Psoas muscle (tissue), 8 donors: ENCODE data around the gene CSTF1. TPM values are rescaled to one million over a fixed set of nuclear protein-coding genes. Genes with fewer than 3 reads are reported as not detected.
A peak's percentile ranks its signal among the peaks of the same experiment; 100 is the strongest.
"Not testable (repeated sequence)": the region's sequence is repeated elsewhere in the genome, so short reads cannot be mapped to it uniquely, and the experiment has no call there.

Experiments used
- ATAC-seq, 4 donors: fragments of 200-7000 bp; cut with Tn5 transposase; one replicate each; pipeline ENCODE4 v1.9.1; 2020; ENCODE audit warnings: moderate library complexity in 3 of 4, mild to moderate bottlenecking in 2 of 4
- DNase-seq, 2 donors: peaks; one replicate each; pipeline ENCODE4 v3.0.0-alpha.2; 2020
- H3K27ac ChIP-seq: fragments of 200-600 bp; one replicate; pipeline ENCODE4 v1.8.0; 2022
- H3K27me3 ChIP-seq, 3 donors: fragments of 200-600 bp in 1 of 3; one replicate each; pipeline versions ENCODE4 v1.6.1 to v1.8.0; 2013 to 2022; ENCODE audit warnings: low read length in 2 of 3, mild to moderate bottlenecking in 2 of 3, moderate library complexity in 1 of 3; ENCODE audit not compliant: insufficient read depth in 3 of 3
- H3K36me3 ChIP-seq, 2 donors: fragments of 200-600 bp in 1 of 2; one replicate each; pipeline versions ENCODE4 v1.6.1 to v1.8.0; 2013 to 2022; ENCODE audit warnings: low read depth in 1 of 2, mild to moderate bottlenecking in 1 of 2, moderate library complexity in 1 of 2; ENCODE audit not compliant: insufficient read depth in 1 of 2
- H3K4me1 ChIP-seq: fragments of 200-600 bp; one replicate; pipeline ENCODE4 v1.8.0; 2022
- H3K4me3 ChIP-seq: fragments of 200-600 bp; one replicate; pipeline ENCODE4 v1.8.0; 2022; ENCODE audit warnings: mild to moderate bottlenecking
- H3K9me3 ChIP-seq: fragments of 200-600 bp; one replicate; pipeline ENCODE4 v1.8.0; 2022
- CTCF ChIP-seq: fragments of 200-600 bp; IDR thresholded peaks from one replicate; pipeline ENCODE4 v1.8.0; 2022; ENCODE audit warnings: antibody characterized with exemption
- WGBS, 3 donors: extraction: QIAGEN DNeasy Blood & Tissue Kit; methylation state at CpG; one replicate each; pipeline versions ENCODE4 v1.1.6 to v1.1.7; 2013; 5-methylcytosine and 5-hydroxymethylcytosine counted together
- intact Hi-C, 2 donors: fragments of 100-400 bp; cut with DNase I; formaldehyde crosslinking; loops; one replicate each; pipeline versions ENCODE4 v1.11.0 to v1.14.2; 2022
- polyA plus RNA-seq, 3 donors: library from polyadenylated mRNA; stranded (reverse); fragments of 200-250 nt; gene quantifications; one replicate each; pipeline ENCODE4 v1.2.3, GENCODE V29; 2013
- total RNA-seq, 4 donors: library from RNA; stranded (reverse); fragmentation: NEBNext Ultra II Directional in 2 of 4; extraction: Animal tissue kit (Norgen Biotek cat#: 25700) in 2 of 4; gene quantifications; one replicate each; pipeline versions ENCODE4 v1.2.1 to v1.2.4, GENCODE V29; 2021 to 2023
- donor health status: healthy with polysubstance abuse.
- donor health status: DM: no; HTN: no; CAD: no; lungs with moderate emphysema.
- donor health status: Bipolar disorder and iron deficiency.
- donor health status: healthy.
- donor health status: DM: yes; HTN: yes; CAD: no.
- donor health status: DM: no; HTN: no; CAD: no.
- donor health status: DM: no; HTN: no; CAD: no.
- donor health status: DM: yes; HTN: yes; CAD: no.

The CSTF1 gene
- total and polyA plus RNA-seq, 7 donors: 10.0 to 20.3 (median 16.7) TPM

DNA sequence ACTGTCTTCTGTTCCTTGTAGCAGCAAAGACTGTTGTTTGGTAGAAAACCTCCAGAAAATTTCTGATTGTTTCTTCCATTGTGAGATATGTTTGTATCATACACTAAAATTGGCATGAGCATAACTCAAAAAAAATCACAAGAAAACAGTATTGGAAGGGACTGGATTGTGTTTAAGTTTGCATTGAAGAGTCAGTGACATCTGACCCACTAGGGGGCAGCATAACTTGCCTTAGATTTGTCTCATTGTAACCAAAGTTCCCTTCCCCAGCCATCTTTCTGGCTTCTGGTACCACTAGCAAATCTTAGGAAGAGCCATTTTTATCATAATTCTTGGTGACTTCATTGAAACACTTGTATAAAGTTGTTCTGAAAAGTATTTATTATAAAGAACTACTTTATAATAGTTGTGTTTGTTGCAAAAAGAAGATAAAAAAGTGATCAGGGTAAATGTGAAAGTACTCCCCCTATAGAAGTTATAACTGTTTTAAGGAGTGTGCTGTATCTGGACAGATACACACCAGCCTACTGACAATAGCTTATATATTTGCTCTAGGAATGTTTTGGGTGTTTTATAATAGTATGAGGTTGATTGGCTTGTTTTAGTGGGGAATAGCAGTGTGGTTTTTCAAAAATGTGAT lies 7.7 kb downstream of the CSTF1 start:
- H3K9me3 ChIP-seq: no peaks in the 10 kb centered on the region
- H3K4me1 ChIP-seq: peaks cover 3% of the 10 kb centered on the region
- H3K36me3 ChIP-seq: peaks cover 15 to 99% of the 10 kb centered on the region in 2 donors
- intact Hi-C loops: no loop called here
- ATAC-seq: no peak
- no peak overlapping the region for H3K4me3 ChIP-seq
- TF ChIP-seq CTCF: peak; percentile 68
- no peaks in the 10 kb centered on the region for H3K27me3 ChIP-seq
- DNase-seq: no peak
- H3K27ac ChIP-seq: no peak overlapping the region

DNA sequence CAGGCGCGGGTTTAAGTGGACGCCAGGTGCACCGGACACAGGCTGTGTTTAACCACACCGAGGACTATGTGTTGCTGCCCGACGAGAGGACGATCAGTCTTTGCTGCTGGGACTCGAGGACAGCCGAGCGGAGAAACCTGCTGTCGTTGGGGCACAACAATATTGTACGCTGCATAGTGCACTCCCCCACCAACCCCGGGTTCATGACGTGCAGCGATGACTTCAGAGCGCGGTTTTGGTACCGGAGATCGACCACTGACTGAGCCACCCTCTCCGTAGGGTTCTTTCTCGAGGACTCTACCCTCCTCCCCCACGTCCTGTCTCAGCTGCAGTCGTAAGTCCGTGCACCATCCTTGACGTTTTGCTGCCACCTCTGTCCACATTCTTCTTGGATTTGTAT lies 11.0 kb downstream of the CSTF1 start:
- no peak for TF ChIP-seq CTCF
- Histone ChIP-seq H3K9me3 (no peaks in the 10 kb centered on the region), H3K4me3 (no peak overlapping the region), H3K27ac (no peak overlapping the region), H3K4me1 (no peaks in the 10 kb centered on the region), H3K36me3 (peaks cover 11 to 98% of the 10 kb centered on the region in 2 donors), H3K27me3 (no peaks in the 10 kb centered on the region)
- intact Hi-C loops: no loop called here
- 91 to 95% (median 94%) methylated on average over 26 of the region's 26 CpGs for WGBS, 3 donors
- DNase-seq: no peak
- ATAC-seq: no peak

GRCh38 chr20:56405356-56405755 lies 12.9 kb downstream of the CSTF1 start:
- not testable (repeated sequence) for H3K9me3 ChIP-seq, H3K27ac ChIP-seq, H3K4me1 ChIP-seq, ATAC-seq, H3K27me3 ChIP-seq, H3K4me3 ChIP-seq, DNase-seq
- H3K36me3 ChIP-seq: peaks cover 6 to 85% of the 10 kb centered on the region in 2 donors
- 93 to 97% (median 96%) methylated on average over 12 of the region's 12 CpGs for WGBS, 3 donors
- intact Hi-C loops: loop anchor here in 1 of 2 donors (5.0 kb wide), 1 partner anchor 62 kb away; the partner anchor contains the start of gene RTF2

DNA sequence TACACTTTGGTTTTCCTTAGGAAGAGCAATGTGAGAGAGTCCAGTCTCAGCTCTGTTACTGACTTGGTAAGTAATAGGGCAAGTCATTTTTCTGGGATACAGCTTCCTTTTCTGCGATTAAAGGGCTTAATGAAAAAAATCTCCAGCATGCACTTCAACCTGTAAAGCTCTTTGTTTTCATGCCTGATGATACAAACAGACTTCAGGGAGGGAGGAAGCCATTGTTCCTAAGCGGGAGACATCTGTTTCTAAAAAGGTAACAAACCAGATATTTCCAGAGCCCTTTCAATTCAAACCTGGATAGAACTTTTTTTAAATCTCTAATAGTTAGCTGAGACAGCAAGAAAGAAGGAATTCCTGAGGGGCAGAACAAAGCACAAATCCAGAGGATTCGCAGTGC lies 14.5 kb downstream of the CSTF1 start:
- WGBS, 3 donors: 81% methylated on average over 3 of the region's 3 CpGs
- no peaks in the 10 kb centered on the region for H3K27me3 ChIP-seq
- peaks cover 6 to 70% of the 10 kb centered on the region in 2 donors for H3K36me3 ChIP-seq
- no peaks in the 10 kb centered on the region for H3K4me1 ChIP-seq
- no peaks in the 10 kb centered on the region for H3K9me3 ChIP-seq
- intact Hi-C loops: loop anchor here in 1 of 2 donors (5.0 kb wide), 1 partner anchor 60 kb away; the partner anchor contains the start of gene RTF2
- no peak for TF ChIP-seq CTCF
- peak overlapping the region; percentile 18 for H3K27ac ChIP-seq
- ATAC-seq: no peak
- no peak for DNase-seq
- H3K4me3 ChIP-seq: no peak overlapping the region

GRCh38 chr20:56409521-56409920 lies 17.1 kb downstream of the CSTF1 start:
- ATAC-seq: no peak
- no peak overlapping the region for H3K4me3 ChIP-seq

More at GRCh38 chr20:56409521-56409920, 17.1 kb downstream of the CSTF1 start:
- H3K4me1 ChIP-seq: no peaks in the 10 kb centered on the region
- intact Hi-C loops: loop anchor here in 1 of 2 donors (5.0 kb wide), 1 partner anchor 58 kb away; the partner anchor contains the start of gene RTF2
- no peaks in the 10 kb centered on the region for H3K27me3 ChIP-seq
- no peaks in the 10 kb centered on the region for H3K9me3 ChIP-seq
- TF ChIP-seq CTCF: no peak
- no peak for DNase-seq
- 78 to 83% (median 80%) methylated on average over 5 of the region's 5 CpGs for WGBS, 3 donors
- peaks cover 6 to 48% of the 10 kb centered on the region in 2 donors for H3K36me3 ChIP-seq
- H3K27ac ChIP-seq: no peak overlapping the region
